ENCODE results near the gene UTP3.
"Not testable (repeated sequence)": the region's sequence is repeated elsewhere in the genome, so short reads cannot be mapped to it uniquely, and the experiment has no call there.

Gene UTP3

GRCh38 chr4:70654605-70655011 lies 33.7 kb upstream of the UTP3 start:
- Histone ChIP-seq H3K9ac (no peak overlapping the region), H3K36me3 (ENCODE audit: control insufficient read depth, insufficient read depth, low read length) (no peaks in the 10 kb centered on the region), H3K4me3 (ENCODE audit: low read depth, low read length) (no peak overlapping the region), H2AFZ (no peak overlapping the region), H3K27me3 (ENCODE audit: control insufficient read depth, insufficient read depth, low read length) (no peaks in the 10 kb centered on the region), H3K79me2 (no peaks in the 10 kb centered on the region), H3K9me3 (ENCODE audit: control insufficient read depth, low read length) (no peaks in the 10 kb centered on the region), H3K4me2 (ENCODE audit: low read length) (no peak overlapping the region), H3K4me1 (no peaks in the 10 kb centered on the region), H3K27ac (no peak overlapping the region)
- TF ChIP-seq CTCF (IDR thresholded peaks at IDR 0.05) = no peak

GRCh38 chr4:70657326-70657725 lies 31.0 kb upstream of the UTP3 start:
- H3K27me3 ChIP-seq (ENCODE audit: control insufficient read depth, insufficient read depth, low read length) = no peaks in the 10 kb centered on the region
- H3K9me3 ChIP-seq (ENCODE audit: control insufficient read depth, low read length) = no peaks in the 10 kb centered on the region
- no peak overlapping the region for H3K9ac ChIP-seq
- TF ChIP-seq CTCF (IDR thresholded peaks at IDR 0.05) = no peak
- H2AFZ ChIP-seq = no peak overlapping the region
- H3K4me2 ChIP-seq (ENCODE audit: low read length) = no peak overlapping the region
- H3K36me3 ChIP-seq (ENCODE audit: control insufficient read depth, insufficient read depth, low read length) = no peaks in the 10 kb centered on the region
- H3K4me3 ChIP-seq (ENCODE audit: low read depth, low read length) = no peak overlapping the region
- H3K27ac ChIP-seq = no peak overlapping the region
- no peaks in the 10 kb centered on the region for H3K79me2 ChIP-seq
- no peaks in the 10 kb centered on the region for H3K4me1 ChIP-seq

GRCh38 chr4:70658418-70658817 lies 29.9 kb upstream of the UTP3 start:
- Histone ChIP-seq H3K4me1 (no peaks in the 10 kb centered on the region), H3K36me3 (ENCODE audit: control insufficient read depth, insufficient read depth, low read length) (no peaks in the 10 kb centered on the region), H3K9ac (no peak overlapping the region), H3K9me3 (ENCODE audit: control insufficient read depth, low read length) (no peaks in the 10 kb centered on the region), H3K4me2 (ENCODE audit: low read length) (no peak overlapping the region), H2AFZ (no peak overlapping the region), H3K79me2 (no peaks in the 10 kb centered on the region), H3K27me3 (ENCODE audit: control insufficient read depth, insufficient read depth, low read length) (no peaks in the 10 kb centered on the region), H3K4me3 (ENCODE audit: low read depth, low read length) (no peak overlapping the region), H3K27ac (no peak overlapping the region)
- no peak for TF ChIP-seq CTCF (IDR thresholded peaks at IDR 0.05)

GRCh38 chr4:70660106-70660505 lies 28.2 kb upstream of the UTP3 start:
- no peaks in the 10 kb centered on the region for H3K27me3 ChIP-seq (ENCODE audit: control insufficient read depth, insufficient read depth, low read length)
- no peak overlapping the region for H3K4me3 ChIP-seq (ENCODE audit: low read depth, low read length)
- no peaks in the 10 kb centered on the region for H3K9me3 ChIP-seq (ENCODE audit: control insufficient read depth, low read length)
- no peak for TF ChIP-seq CTCF (IDR thresholded peaks at IDR 0.05)
- no peak overlapping the region for H2AFZ ChIP-seq
- H3K79me2 ChIP-seq = no peaks in the 10 kb centered on the region
- H3K36me3 ChIP-seq (ENCODE audit: control insufficient read depth, insufficient read depth, low read length) = no peaks in the 10 kb centered on the region
- no peak overlapping the region for H3K9ac ChIP-seq
- no peaks in the 10 kb centered on the region for H3K4me1 ChIP-seq
- H3K27ac ChIP-seq = no peak overlapping the region
- no peak overlapping the region for H3K4me2 ChIP-seq (ENCODE audit: low read length)

- H2AFZ ChIP-seq; H3K4me1 ChIP-seq; H3K9me3 ChIP-seq (ENCODE audit: control insufficient read depth, low read length); H3K4me3 ChIP-seq (ENCODE audit: low read depth, low read length); H3K4me2 ChIP-seq (ENCODE audit: low read length); H3K36me3 ChIP-seq (ENCODE audit: control insufficient read depth, insufficient read depth, low read length); H3K27me3 ChIP-seq (ENCODE audit: control insufficient read depth, insufficient read depth, low read length); H3K79me2 ChIP-seq; H3K27ac ChIP-seq; H3K9ac ChIP-seq: not testable (repeated sequence)
Observed at GRCh38 chr4:70661309-70661922, 26.9 kb upstream of the UTP3 start.
